Measurements from ENCODE around the gene ACTN4.

GRCh38 chr19:38690146-38690545 lies 42.7 kb downstream of the ACTN4 start:
- no peak for TF ChIP-seq CTCF (conservative IDR thresholded peaks at IDR 0.05)
- no peak for TF ChIP-seq EZH2 (IDR thresholded peaks at IDR 0.05; ENCODE audit: low read depth)

Data from PC-9 (cell line).